A673 (cell line): ENCODE data around the gene RPTOR.

Source experiments
- CTCF ChIP-seq: fragments of 300-800, 200-600 bp; sonication (generic); conservative IDR thresholded peaks from 2 replicates; pipeline ENCODE4 v1.5.1; 2017; ENCODE audit warnings: low read depth, mild to moderate bottlenecking, antibody characterized with exemption, low read length, moderate library complexity, mixed read lengths
- EZH2 ChIP-seq: fragments of 200-600 bp; sonication (generic); IDR thresholded peaks from 2 replicates; pipeline ENCODE4 v1.6.1; 2017; ENCODE audit warnings: borderline replicate concordance, low read depth, mild to moderate bottlenecking, mixed read lengths, antibody characterized with exemption, low read length; ENCODE audit not compliant: poor library complexity, severe bottlenecking

GRCh38 chr17:80891397-80892018 lies 346.9 kb downstream of the RPTOR start:
- no peak for TF ChIP-seq EZH2
- no peak for TF ChIP-seq CTCF
